DOHH2 (cell line): Measurements from ENCODE around the gene DCHS2.

Experiments used
- H3F3A ChIP-seq: fragments of 200-600 bp; sonication (generic), shearing (Covaris generic); 2 replicates; pipeline ENCODE4 v1.6.0; 2016; ENCODE audit warnings: antibody characterized with exemption, mild to moderate bottlenecking; ENCODE audit not compliant: control insufficient read depth, insufficient read depth
- H3K27ac ChIP-seq: fragments of 200-600 bp; sonication (generic); 2 replicates; pipeline ENCODE4 v1.5.1; 2014; ENCODE audit warnings: low read depth, mild to moderate bottlenecking, low read length, moderate library complexity
- H3K27me3 ChIP-seq: fragments of 200-600 bp; sonication (generic); 2 replicates; pipeline ENCODE4 v1.6.1; 2014; ENCODE audit warnings: mild to moderate bottlenecking, low read length, mixed read lengths; ENCODE audit not compliant: control insufficient read depth
- H3K36me3 ChIP-seq: fragments of 200-600 bp; sonication (generic); 2 replicates; pipeline ENCODE4 v1.6.1; 2014; ENCODE audit warnings: mild to moderate bottlenecking, low read length, moderate library complexity, mixed read lengths; ENCODE audit not compliant: control insufficient read depth
- H3K4me1 ChIP-seq: fragments of 200-600 bp; sonication (generic); 2 replicates; pipeline ENCODE4 v1.6.1; 2014; ENCODE audit warnings: mild to moderate bottlenecking, low read length, mixed read lengths; ENCODE audit not compliant: control insufficient read depth
- H3K4me2 ChIP-seq: fragments of 200-600 bp; sonication (generic); 2 replicates; pipeline ENCODE4 v1.6.0; 2014; ENCODE audit warnings: mild to moderate bottlenecking, low read length, moderate library complexity
- H3K4me3 ChIP-seq: fragments of 200-600 bp; sonication (generic); 2 replicates; pipeline ENCODE4 v1.5.1; 2014; ENCODE audit warnings: mild to moderate bottlenecking, low read length, mixed read lengths
- H3K79me2 ChIP-seq: fragments of 200-600 bp; sonication (generic); 2 replicates; pipeline ENCODE4 v1.6.1; 2014; ENCODE audit warnings: mild to moderate bottlenecking, low read length, mixed read lengths; ENCODE audit not compliant: control insufficient read depth
- H3K9me2 ChIP-seq: fragments of 200-600 bp; sonication (generic); replicated peaks from 2 replicates; pipeline ENCODE4 v1.6.1; 2014; ENCODE audit warnings: mild to moderate bottlenecking, low read length, mixed read lengths; ENCODE audit not compliant: control insufficient read depth
- H3K9me3 ChIP-seq: fragments of 200-600 bp; sonication (generic); 2 replicates; pipeline ENCODE4 v1.6.1; 2014; ENCODE audit warnings: antibody characterized with exemption, low read length, mixed read lengths; ENCODE audit not compliant: control insufficient read depth, insufficient read depth
- H4K20me1 ChIP-seq: fragments of 200-600 bp; sonication (generic); 2 replicates; pipeline ENCODE4 v1.6.0; 2014; ENCODE audit warnings: low read depth, mild to moderate bottlenecking, antibody characterized with exemption, low read length, moderate library complexity; ENCODE audit not compliant: control insufficient read depth, insufficient read depth
- EZH2phosphoT487 ChIP-seq: fragments of 200-600 bp; sonication (generic); IDR thresholded peaks from 2 replicates; pipeline ENCODE4 v1.6.1; 2017; ENCODE audit warnings: borderline replicate concordance, mild to moderate bottlenecking, antibody characterized with exemption, low read length, moderate library complexity, mixed read lengths
- TF ChIP-seq, protein P1 (sequence below): fragments of 200-600 bp; sonication (generic); IDR thresholded peaks from one replicate; pipeline ENCODE4 v1.5.1; 2014; ENCODE audit warnings: antibody characterized with exemption, mild to moderate bottlenecking, low read depth, low read length; ENCODE audit not compliant: poor library complexity, severe bottlenecking

The DCHS2 gene

DNA sequence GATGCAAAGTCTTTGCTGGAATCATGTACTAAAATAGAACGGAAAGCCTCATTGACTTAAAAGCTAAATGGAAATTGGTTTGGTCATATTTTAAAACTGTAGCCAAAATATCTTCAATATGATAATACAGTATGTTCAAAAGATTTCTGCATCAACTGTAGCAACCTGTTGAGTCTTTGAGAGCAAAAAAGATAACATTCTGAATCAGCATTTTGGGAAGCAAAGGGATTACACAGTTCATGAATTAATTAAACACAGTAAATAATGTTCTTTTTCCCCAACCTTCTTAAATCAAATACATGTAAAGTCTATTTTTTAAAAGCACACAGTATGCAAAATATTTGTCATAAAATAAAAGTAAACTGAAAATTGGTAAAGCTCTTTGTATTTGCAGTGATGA, 50.5 kb downstream of the DCHS2 start:
- H3K4me1 ChIP-seq, result no peaks in the 10 kb centered on the region
- no peaks in the 10 kb centered on the region for H3K27me3 ChIP-seq
- H3K4me3 ChIP-seq, result no peak overlapping the region
- TF ChIP-seq, protein P1, sequence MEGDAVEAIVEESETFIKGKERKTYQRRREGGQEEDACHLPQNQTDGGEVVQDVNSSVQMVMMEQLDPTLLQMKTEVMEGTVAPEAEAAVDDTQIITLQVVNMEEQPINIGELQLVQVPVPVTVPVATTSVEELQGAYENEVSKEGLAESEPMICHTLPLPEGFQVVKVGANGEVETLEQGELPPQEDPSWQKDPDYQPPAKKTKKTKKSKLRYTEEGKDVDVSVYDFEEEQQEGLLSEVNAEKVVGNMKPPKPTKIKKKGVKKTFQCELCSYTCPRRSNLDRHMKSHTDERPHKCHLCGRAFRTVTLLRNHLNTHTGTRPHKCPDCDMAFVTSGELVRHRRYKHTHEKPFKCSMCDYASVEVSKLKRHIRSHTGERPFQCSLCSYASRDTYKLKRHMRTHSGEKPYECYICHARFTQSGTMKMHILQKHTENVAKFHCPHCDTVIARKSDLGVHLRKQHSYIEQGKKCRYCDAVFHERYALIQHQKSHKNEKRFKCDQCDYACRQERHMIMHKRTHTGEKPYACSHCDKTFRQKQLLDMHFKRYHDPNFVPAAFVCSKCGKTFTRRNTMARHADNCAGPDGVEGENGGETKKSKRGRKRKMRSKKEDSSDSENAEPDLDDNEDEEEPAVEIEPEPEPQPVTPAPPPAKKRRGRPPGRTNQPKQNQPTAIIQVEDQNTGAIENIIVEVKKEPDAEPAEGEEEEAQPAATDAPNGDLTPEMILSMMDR, result no peak
- TF ChIP-seq EZH2phosphoT487, result no peak
- no peaks in the 10 kb centered on the region for H3F3A ChIP-seq
- no peak overlapping the region for H3K4me2 ChIP-seq
- H3K9me3 ChIP-seq, result no peaks in the 10 kb centered on the region
- no peaks in the 10 kb centered on the region for H3K79me2 ChIP-seq
- H3K27ac ChIP-seq, result no peak overlapping the region
- no peaks in the 10 kb centered on the region; the same call in 1 of the 2 replicates for H3K9me2 ChIP-seq
- no peaks in the 10 kb centered on the region for H4K20me1 ChIP-seq
- no peaks in the 10 kb centered on the region for H3K36me3 ChIP-seq

DNA sequence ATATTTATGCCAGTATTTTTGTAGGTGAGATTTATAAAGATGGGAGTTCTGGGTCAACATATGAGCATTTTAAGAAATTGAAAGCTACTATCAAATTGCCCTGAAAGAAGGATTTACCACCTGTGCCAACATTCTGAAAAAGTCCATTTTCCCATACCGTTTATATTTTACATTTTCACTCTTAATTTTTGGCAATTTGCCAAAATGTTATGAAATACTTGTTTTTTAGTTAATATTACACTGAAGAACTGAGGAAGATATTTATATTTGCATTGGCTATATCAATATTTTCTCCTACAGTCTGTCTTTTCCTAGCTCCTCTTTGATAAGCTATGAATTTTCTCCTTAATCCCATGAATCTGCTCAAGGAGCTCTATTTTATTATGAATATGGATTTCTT, 52.4 kb downstream of the DCHS2 start:
- Histone ChIP-seq H3K27ac (no peak overlapping the region), H3K9me3 (no peaks in the 10 kb centered on the region), H3K79me2 (no peaks in the 10 kb centered on the region), H3K4me1 (no peaks in the 10 kb centered on the region), H3K4me2 (no peak overlapping the region), H3F3A (no peaks in the 10 kb centered on the region), H3K9me2 (no peaks in the 10 kb centered on the region; the same call in 1 of the 2 replicates), H4K20me1 (no peaks in the 10 kb centered on the region), H3K36me3 (no peaks in the 10 kb centered on the region), H3K4me3 (no peak overlapping the region), H3K27me3 (no peaks in the 10 kb centered on the region)
- TF ChIP-seq, protein P1, result no peak
- no peak for TF ChIP-seq EZH2phosphoT487

DNA sequence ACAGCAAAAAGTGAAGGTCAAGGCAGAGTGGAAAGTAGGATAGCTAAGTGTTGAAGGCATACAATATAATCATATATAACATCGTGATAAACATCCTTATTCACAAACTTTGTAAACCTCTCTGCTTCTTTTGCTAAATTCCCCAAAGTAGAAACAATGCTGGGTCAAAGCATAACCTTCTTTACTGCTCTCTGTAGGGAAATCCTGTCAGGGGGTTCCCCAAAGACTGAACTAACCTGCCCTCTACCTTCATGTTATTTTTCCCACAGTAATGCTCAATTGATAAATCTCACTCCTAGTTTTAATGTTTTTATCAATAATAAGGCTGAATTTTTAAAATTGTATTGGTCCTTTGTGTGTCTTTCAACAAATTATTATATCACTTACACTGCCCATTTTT, 55.7 kb downstream of the DCHS2 start:
- Histone ChIP-seq H3K4me1 (no peaks in the 10 kb centered on the region), H3K27me3 (no peaks in the 10 kb centered on the region), H3K4me3 (no peak overlapping the region), H3K9me3 (no peaks in the 10 kb centered on the region), H3K27ac (no peak overlapping the region), H3F3A (no peaks in the 10 kb centered on the region), H3K4me2 (no peak overlapping the region), H4K20me1 (no peaks in the 10 kb centered on the region), H3K9me2 (no peaks in the 10 kb centered on the region), H3K36me3 (no peaks in the 10 kb centered on the region), H3K79me2 (no peaks in the 10 kb centered on the region)
- TF ChIP-seq, protein P1, result no peak
- no peak for TF ChIP-seq EZH2phosphoT487

DNA sequence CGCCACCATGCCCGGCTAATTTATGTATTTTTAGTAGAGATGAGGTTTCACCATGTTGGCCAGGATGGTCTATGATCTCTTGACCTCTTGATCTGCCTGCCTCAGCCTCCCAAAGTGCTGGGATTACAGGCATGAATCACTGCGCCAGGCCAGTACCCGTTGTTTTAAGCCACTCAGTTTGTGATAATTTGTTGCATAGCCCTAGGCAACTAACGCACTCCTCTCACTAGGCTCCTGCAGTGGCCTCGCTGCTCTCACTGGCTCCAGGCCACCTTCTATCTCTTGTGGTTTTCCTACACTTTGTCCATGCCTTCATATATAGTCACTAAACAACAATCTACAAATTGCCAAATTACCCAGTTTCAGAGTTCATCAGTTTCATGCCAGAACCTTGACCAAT, 58.1 kb downstream of the DCHS2 start:
- no peak overlapping the region for H3K4me2 ChIP-seq
- H3K27me3 ChIP-seq, result no peaks in the 10 kb centered on the region
- H3K9me2 ChIP-seq, result no peaks in the 10 kb centered on the region
- H3K4me3 ChIP-seq, result no peak overlapping the region
- H3K79me2 ChIP-seq, result no peaks in the 10 kb centered on the region
- no peaks in the 10 kb centered on the region for H4K20me1 ChIP-seq
- no peaks in the 10 kb centered on the region for H3K36me3 ChIP-seq
- TF ChIP-seq, protein P1, result no peak
- TF ChIP-seq EZH2phosphoT487, result no peak
- no peaks in the 10 kb centered on the region for H3K9me3 ChIP-seq
- no peaks in the 10 kb centered on the region for H3F3A ChIP-seq
- no peaks in the 10 kb centered on the region for H3K4me1 ChIP-seq
- no peak overlapping the region for H3K27ac ChIP-seq
